HUES6 (cell line): Measurements from ENCODE around the gene HRAS.

Experiments used
- H3K27ac ChIP-seq: 2 replicates; pipeline ENCODE4 v1.7.0; 2013; ENCODE audit warnings: low read depth, mild to moderate bottlenecking, low read length, inconsistent platforms
- H3K27me3 ChIP-seq: 2 replicates; pipeline ENCODE4 v1.6.1; 2013; ENCODE audit warnings: low read length; ENCODE audit not compliant: control insufficient read depth, insufficient read depth
- H3K36me3 ChIP-seq: 2 replicates; pipeline ENCODE4 v1.6.1; 2013; ENCODE audit warnings: low read length; ENCODE audit not compliant: control insufficient read depth, insufficient read depth
- H3K4me1 ChIP-seq: 2 replicates; pipeline ENCODE4 v1.6.1; 2013; ENCODE audit warnings: low read length; ENCODE audit not compliant: control insufficient read depth, insufficient read depth
- H3K4me3 ChIP-seq: 2 replicates; pipeline ENCODE4 v1.5.1; 2013; ENCODE audit warnings: low read depth, low read length
- H3K9ac ChIP-seq: one replicate; pipeline ENCODE4 v1.6.1; 2013; ENCODE audit warnings: mild to moderate bottlenecking, low read length
- H3K9me3 ChIP-seq: 2 replicates; pipeline ENCODE4 v1.6.1; 2013; ENCODE audit warnings: low read depth, low read length; ENCODE audit not compliant: control insufficient read depth, insufficient read depth

Gene HRAS

DNA sequence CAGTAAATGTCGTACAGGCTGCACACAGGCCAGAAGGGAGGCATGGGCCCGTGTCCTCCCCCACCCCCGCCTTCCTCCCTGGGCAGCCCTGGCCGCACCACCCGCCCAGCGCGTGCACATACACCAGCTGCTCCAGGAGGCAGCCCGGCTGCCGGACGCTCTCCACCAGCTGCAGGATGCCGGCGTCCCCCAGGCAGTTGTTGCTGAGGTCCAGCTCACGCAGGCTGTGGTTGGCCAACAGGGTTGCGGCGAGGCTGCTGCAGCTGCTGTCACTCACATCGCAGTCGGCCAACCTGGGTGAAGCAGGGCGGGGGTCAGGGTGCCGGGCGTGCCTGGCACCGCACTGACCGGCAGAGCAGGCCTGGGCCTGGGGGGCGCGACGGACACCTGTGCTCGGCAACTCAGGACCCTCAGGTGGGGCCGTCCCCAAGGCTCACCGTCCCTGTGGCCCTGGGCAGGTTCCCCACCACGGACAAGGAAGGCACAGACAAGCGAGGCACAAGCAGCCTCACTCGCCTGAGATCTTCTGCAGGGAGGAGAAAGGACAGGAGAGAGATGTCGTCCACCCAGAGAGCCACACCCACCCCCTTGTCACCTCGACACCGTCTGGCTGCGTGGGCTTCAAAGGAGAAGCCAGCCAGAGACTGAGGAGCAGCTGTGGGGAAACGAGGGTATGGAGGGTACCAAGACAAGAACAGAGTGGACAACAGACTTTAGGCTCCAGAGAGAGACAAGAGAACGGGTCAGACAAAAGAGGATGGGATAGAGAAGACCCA, 40.4 kb downstream of the HRAS start:
- Histone ChIP-seq H3K27ac (no peak overlapping the region), H3K4me1 (no peaks in the 10 kb centered on the region), H3K27me3 (no peaks in the 10 kb centered on the region), H3K4me3 (no peak overlapping the region), H3K9ac (no peak overlapping the region), H3K9me3 (peaks cover 10% of the 10 kb centered on the region; the same call in 1 of the 2 replicates), H3K36me3 (peaks cover 73% of the 10 kb centered on the region)

DNA sequence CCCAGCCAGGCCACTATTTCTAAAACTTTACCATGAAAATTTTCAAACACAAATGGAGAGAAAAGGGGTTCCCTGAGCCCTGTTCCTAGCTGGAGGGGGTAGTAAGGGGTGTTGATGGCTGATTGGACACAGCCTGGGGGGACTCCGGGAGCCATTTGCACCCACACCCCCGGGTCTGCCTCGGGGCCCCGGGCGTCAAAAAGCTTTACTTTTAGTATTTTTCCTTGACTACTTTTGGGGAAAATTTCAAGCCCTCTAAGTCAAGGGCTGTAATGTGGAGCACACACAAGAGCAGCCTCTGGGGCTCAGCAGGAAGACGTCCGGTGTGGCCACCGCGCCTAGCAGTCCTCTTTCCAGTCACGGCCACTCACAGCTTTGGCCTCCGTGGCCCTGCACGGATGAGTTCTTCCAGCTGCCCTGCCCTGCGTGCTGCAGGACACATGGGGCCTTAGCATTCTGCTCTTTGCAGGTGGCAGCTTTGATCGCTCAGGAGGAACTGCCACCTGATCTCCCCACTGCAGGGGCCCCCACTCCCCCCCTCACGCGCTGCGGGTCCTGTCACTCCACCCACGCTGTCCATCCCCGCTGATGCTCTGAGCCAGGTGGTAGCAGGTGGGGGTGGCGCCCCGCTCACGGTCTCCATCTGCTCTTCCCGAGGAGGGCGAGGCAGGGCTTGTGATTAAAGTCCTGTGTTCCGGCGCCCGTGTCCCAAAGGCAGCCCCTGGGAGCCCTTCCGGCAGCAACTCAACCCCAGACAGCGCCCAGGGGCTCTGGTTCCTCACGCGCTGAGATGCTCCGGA, 42.7 kb downstream of the HRAS start:
- no peaks in the 10 kb centered on the region for H3K4me1 ChIP-seq
- H3K27me3 ChIP-seq = no peaks in the 10 kb centered on the region
- H3K9me3 ChIP-seq = peaks cover 9% of the 10 kb centered on the region; the same call in 1 of the 2 replicates
- H3K4me3 ChIP-seq = no peak overlapping the region
- H3K36me3 ChIP-seq = peaks cover 62% of the 10 kb centered on the region
- no peak overlapping the region for H3K9ac ChIP-seq
- no peak overlapping the region for H3K27ac ChIP-seq

DNA sequence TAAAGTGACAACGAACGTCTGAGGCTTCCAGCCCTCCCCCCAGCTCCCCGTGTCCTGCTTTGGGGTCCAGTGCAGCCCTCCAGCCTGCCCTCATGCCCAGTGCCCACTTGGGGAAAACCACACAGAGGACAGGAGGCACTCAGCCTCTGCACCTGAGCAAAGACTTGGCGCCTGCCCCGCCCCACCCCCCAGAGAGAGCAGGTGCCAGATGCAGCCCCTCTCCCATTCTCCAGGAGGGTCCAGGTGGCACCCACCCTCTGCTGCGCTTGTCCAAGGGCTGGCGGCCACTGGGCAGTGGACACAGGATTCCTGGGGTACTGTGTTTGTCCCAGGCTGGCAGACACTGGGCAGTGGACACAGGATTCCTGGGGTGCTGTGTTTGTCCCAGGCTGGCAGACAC, 44.0 kb downstream of the HRAS start:
- Histone ChIP-seq H3K9me3 (no peaks in the 10 kb centered on the region), H3K4me3 (no peak overlapping the region), H3K36me3 (peaks cover 56% of the 10 kb centered on the region), H3K4me1 (no peaks in the 10 kb centered on the region), H3K9ac (no peak overlapping the region), H3K27ac (no peak overlapping the region), H3K27me3 (no peaks in the 10 kb centered on the region)

DNA sequence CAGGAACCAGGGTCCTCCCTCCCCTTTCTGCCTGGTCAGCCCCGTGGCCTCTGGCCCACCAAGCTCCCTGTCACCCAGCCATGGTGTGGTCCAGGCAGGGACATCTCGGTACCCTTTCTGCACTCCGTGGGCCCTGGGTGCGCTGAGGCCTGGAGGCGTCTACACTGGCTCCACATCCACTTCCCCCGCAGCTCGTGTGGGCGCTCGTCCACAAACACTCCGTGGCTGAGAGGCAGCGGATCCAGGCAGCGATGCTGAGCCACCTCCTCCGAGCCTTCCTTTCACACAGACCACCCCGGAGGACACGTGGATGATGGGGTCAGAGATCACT, 44.5 kb downstream of the HRAS start:
- no peaks in the 10 kb centered on the region for H3K9me3 ChIP-seq
- H3K4me1 ChIP-seq = no peaks in the 10 kb centered on the region
- no peaks in the 10 kb centered on the region for H3K27me3 ChIP-seq
- no peak overlapping the region for H3K27ac ChIP-seq
- H3K36me3 ChIP-seq = peaks cover 54% of the 10 kb centered on the region
- H3K9ac ChIP-seq = no peak overlapping the region
- H3K4me3 ChIP-seq = no peak overlapping the region

DNA sequence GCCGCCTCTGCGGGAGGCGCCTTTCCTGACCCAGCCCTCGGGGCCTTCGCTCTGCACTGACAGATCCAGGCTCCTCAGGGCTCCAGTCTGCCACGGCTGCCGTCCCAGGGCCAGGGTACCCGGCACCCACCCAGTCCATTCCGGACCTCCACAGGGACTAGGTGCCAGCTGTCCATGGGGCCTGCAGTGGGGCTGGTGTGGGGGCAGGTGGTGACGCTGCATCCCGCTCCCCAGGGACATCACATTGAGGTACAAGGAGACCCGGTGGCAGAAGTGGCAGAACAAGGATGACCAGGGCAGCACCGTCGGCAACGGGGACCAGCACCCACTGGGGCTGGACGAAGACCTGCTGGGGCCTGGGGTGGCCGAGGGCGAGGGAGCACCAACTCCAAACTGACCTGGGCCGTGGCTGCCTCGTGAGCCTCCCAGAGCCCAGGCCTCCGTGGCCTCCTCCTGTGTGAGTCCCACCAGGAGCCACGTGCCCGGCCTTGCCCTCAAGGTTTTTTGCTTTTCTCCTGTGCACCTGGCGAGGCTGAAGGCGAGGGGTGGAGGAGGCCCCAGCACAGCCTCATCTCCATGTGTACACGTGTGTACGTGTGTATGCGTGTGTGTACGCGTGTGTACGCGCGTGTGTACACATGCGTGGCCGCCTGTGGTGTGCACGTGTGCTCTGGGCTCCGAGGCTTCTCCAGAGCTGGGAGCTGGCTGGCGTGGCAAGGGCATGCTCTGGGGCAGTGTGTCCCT, 45.0 kb downstream of the HRAS start:
- H3K9ac ChIP-seq = no peak overlapping the region
- H3K36me3 ChIP-seq = peaks cover 49% of the 10 kb centered on the region
- H3K4me1 ChIP-seq = no peaks in the 10 kb centered on the region
- no peak overlapping the region for H3K4me3 ChIP-seq
- H3K27me3 ChIP-seq = no peaks in the 10 kb centered on the region
- H3K9me3 ChIP-seq = no peaks in the 10 kb centered on the region
- H3K27ac ChIP-seq = no peak overlapping the region

DNA sequence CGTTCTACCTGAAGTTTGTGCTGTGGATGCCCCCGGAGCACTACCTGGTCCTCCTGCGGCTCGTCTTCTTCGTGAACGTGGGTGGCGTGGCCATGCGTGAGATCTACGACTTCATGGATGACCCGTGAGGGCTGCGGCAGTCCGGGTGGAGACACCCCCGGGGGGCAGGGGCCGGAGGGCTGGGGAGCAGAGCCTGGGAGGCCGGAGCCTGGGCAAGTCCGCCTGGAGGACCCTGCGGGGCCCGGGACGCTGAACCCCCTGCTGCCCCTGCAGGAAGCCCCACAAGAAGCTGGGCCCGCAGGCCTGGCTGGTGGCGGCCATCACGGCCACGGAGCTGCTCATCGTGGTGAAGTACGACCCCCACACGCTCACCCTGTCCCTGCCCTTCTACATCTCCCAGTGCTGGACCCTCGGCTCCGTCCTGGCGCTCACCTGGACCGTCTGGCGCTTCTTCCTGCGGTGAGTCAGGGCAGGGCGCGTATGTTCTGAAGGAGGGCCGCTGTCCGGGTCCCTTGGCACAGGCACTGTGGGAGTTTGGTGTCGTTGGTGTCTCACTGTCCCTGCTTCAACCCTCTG, 45.7 kb downstream of the HRAS start:
- no peak overlapping the region for H3K4me3 ChIP-seq
- H3K9ac ChIP-seq = no peak overlapping the region
- H3K9me3 ChIP-seq = no peaks in the 10 kb centered on the region
- H3K27me3 ChIP-seq = no peaks in the 10 kb centered on the region
- no peak overlapping the region for H3K27ac ChIP-seq
- H3K36me3 ChIP-seq = peaks cover 45% of the 10 kb centered on the region
- no peaks in the 10 kb centered on the region for H3K4me1 ChIP-seq

DNA sequence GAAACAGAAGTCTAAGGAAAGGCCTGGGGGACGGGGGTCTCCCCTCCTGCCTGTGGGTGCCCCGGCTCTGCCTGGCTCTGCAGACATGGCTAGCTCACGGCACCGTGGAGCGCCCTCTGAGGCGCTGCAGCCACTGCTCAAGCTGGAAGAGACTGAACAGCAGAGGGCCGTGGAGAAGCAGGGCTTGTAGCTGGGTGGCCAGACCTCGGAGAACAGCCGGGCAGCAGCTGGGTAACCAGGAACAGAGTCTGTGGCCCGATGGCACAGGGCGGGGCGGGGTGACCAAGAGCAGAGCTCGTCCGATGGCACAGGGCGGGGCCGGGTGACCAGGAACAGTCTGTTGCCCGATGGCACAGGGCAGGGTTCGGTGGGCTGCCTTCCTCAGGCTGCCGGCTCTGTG, 46.4 kb downstream of the HRAS start:
- Histone ChIP-seq H3K9ac (no peak overlapping the region), H3K36me3 (peaks cover 39% of the 10 kb centered on the region), H3K27ac (no peak overlapping the region), H3K4me3 (no peak overlapping the region), H3K9me3 (no peaks in the 10 kb centered on the region), H3K4me1 (no peaks in the 10 kb centered on the region), H3K27me3 (no peaks in the 10 kb centered on the region)

DNA sequence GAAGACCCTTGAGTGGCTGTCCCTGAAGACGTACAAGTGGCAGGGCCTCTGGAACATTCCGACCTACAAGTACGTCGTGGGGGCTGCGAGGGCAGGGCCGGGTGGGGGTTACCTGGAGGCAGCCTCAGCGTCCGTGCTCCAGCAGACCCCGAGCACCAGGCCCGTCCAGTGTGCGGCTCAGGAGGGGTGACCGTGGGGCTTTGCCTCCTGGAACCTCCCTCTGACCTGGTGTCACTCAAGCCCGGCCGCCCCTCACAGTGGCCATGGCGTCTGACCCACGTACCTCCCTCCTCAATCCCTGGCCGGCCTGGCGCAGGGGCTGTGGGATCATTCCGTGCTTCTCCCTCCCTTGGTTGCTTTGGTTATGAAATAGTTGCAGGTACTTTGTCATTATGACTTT, 46.8 kb downstream of the HRAS start:
- peaks cover 37% of the 10 kb centered on the region for H3K36me3 ChIP-seq
- H3K4me3 ChIP-seq = no peak overlapping the region
- H3K4me1 ChIP-seq = no peaks in the 10 kb centered on the region

DNA sequence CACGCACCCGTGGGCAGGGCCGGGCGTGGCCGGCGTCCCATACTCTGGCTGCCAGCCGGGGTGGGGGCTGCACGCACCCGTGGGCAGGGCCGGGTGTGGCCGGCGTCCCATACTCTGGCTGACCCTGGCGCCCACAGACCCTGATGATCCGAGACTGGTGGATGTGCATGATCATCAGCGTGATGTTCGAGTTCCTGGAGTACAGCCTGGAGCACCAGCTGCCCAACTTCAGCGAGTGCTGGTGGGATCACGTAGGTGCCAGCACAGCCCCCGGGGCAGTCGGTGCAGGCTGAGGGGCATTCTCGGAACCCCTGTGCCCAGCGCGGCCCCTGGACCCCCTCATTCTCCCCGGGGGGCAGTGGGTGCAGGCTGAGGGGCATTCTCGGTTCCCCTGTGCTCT, 47.3 kb downstream of the HRAS start:
- H3K4me3 ChIP-seq = no peak overlapping the region
- H3K27me3 ChIP-seq = no peaks in the 10 kb centered on the region
- no peaks in the 10 kb centered on the region for H3K4me1 ChIP-seq
- H3K9me3 ChIP-seq = no peaks in the 10 kb centered on the region
- no peak overlapping the region for H3K27ac ChIP-seq
- H3K36me3 ChIP-seq = peaks cover 34% of the 10 kb centered on the region
- no peak overlapping the region for H3K9ac ChIP-seq

More for the DNA sequence above, 46.8 kb downstream of the HRAS start:
- Histone ChIP-seq H3K27ac (no peak overlapping the region), H3K9ac (no peak overlapping the region), H3K9me3 (no peaks in the 10 kb centered on the region), H3K27me3 (no peaks in the 10 kb centered on the region)

DNA sequence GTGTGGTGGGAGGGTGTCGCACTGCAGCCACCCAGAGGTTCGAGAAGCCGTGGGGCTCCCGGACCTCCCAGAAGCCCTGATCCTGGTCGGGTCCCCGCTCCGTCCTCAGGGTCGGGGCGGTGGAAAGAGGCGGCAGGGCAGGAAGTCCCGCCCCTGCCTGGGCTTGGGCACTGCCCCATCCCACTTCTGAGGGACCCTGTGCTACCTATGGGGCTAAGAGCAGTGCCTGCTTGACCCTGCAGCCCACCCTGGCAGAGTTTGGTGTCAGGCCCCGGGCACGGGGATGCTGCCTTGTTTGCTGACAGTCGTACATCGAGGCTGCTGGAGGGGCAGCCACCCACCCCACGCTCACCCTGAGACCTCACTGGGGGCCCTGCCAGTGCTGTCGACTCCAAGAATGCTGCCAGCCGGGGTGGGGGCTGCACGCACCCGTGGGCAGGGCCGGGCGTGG, 47.8 kb downstream of the HRAS start:
- Histone ChIP-seq H3K27me3 (no peaks in the 10 kb centered on the region), H3K9me3 (no peaks in the 10 kb centered on the region), H3K4me1 (no peaks in the 10 kb centered on the region), H3K4me3 (no peak overlapping the region), H3K36me3 (peaks cover 31% of the 10 kb centered on the region), H3K9ac (no peak overlapping the region), H3K27ac (no peak overlapping the region)
